ENCODE data around the gene PLCB1.

DNA sequence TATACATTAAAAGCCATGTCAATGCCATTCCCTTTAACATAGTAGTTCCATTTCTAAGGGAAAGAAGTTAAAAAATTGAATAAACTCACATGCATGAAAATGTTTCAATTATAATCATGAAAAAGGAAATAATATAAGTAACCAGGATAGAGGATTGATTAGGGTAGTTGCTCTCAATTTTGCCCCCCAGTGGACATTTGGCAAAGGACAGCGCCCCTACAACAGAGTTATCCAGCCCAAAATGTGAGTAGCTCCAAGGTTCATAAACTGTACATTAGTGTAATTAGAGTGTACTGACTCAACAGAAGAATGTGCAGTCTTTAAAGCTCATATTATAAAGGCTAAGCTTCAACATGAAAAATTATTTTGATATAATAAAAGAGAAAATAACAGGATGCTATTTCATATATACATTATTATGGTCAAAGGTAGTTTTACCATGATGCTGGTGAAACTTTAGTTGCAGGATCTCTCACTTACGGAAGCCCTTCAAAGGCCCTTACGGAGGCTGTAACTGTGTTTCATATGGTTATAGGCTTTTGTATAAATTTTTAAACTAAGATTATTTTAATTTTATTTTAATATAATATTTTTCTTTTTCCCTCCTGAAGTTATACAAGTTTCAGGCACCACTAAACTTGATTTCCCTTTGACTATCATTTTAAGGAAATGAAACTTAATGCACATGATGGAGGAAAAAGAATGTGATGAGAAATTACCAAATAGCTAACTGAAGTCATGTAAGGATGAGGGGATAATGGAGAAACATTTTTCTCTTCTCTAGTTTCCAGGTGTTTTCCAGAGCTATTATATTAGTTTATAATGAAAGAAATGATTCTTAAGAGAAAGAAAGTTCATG is 403.6 kb downstream of the PLCB1 start:
- TF ChIP-seq GATA2 (IDR thresholded peaks at IDR 0.05; ENCODE audit: low read depth, low read length): no peak
- no peak for TF ChIP-seq GATA3 (IDR thresholded peaks at IDR 0.05; ENCODE audit: low read depth, low read length)
